LNCAP (cell line): Measurements from ENCODE around the gene CRYZL1.

Experiments
- CTCF ChIP-seq: fragments of 450-650 bp; IDR thresholded peaks from 2 replicates; pipeline ENCODE4 v1.5.1; 2017; ENCODE audit warnings: mild to moderate bottlenecking

Gene CRYZL1

DNA sequence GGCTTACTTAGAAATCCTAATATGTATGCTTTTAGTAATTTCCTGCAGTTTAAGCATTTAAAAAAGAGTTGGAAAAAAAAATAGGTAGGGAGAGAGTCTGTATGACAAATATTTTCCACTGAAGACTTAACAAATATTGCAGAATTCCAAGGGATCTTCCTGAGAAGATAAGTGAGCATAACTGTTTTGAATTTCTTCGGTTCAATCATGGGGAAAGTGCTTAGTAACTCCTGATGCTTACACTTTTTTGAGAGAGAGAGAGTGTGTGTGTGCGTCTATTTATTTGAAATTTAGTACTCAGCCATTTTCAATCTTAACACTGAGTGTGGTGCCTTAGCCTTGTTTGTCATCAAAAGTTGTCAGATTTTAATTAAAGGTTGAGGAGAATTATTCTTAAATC, 80.2 kb downstream of the CRYZL1 start:
- TF ChIP-seq CTCF, result no peak

DNA sequence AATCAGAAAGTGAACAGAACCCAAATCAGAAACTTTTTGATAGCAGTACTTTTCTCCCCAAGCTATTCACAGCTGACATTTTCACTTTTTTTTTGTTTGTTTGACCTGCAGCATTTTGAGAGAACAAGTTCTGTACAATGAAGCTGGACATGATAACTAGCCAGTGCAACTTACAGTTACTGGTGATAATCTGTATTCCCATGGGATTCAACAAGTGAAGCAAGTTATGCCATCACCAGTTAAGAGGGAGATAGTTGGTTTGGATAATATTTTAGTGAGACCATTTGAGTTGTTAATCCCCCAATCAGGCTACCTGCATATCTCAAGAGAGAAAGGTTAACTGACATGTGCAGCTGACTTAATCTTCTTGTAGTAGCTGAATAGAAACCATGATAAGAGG, 80.6 kb downstream of the CRYZL1 start:
- no peak for TF ChIP-seq CTCF

DNA sequence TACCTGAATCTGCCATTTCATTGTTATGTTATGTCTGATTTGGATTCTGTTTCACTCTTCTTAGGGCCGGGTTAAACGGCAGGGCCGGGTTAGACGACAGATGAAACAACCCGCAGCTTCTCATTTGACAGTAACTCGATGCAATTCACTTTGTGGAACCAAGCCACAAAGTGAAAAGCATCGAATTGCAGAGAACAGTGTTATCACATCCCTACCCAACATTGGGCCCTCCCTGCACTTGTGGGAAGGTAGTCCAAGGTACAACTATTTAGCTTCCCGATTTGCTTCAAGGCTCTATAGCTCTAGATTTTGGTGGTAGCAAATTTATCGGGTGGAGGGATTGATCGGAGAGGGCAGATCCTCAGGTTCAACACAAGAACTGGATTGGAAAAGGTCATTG, 81.7 kb downstream of the CRYZL1 start:
- no peak for TF ChIP-seq CTCF

DNA sequence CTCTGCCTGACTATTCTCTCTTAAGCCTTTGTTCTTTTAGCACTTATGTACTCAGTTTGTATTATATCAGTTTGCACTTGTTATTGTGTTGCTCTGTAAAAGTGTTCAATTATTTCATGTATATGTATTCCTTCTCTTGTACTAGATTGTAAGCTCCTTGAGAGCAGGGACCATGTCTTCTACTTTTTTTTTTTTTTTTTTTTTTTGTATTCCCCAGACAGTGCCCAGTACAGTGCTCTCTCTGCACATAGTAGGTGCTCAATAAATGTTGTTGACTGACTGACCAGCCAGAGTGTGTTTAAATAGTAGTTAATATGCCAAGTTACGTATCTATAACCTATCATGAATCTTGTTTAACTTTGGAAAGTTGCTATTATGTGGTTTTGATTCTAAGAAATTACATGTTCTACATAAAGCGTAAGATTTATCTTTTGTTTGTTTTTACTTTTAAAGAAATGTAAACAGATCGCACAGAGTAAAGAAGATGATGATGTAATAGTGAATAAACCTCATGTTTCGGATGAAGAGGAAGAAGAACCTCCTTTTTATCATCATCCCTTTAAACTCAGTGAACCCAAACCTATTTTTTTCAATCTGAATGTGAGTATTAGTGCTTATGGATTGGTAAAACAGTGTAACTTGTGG, 82.6 kb downstream of the CRYZL1 start:
- TF ChIP-seq CTCF, result no peak

GRCh38 chr21:33557447-33557846, 84.1 kb downstream of the CRYZL1 start:
- TF ChIP-seq CTCF, result no peak

DNA sequence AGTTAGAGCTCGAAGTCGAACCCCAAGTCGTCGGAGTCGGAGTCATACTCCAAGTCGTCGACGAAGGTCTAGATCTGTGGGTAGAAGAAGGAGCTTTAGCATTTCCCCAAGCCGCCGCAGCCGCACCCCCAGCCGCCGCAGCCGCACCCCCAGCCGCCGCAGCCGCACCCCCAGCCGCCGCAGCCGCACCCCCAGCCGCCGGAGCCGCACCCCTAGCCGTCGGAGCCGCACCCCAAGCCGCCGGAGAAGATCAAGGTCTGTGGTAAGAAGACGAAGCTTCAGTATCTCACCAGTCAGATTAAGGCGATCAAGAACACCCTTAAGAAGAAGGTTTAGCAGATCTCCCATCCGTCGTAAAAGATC, 86.6 kb downstream of the CRYZL1 start:
- TF ChIP-seq CTCF, result no peak

DNA sequence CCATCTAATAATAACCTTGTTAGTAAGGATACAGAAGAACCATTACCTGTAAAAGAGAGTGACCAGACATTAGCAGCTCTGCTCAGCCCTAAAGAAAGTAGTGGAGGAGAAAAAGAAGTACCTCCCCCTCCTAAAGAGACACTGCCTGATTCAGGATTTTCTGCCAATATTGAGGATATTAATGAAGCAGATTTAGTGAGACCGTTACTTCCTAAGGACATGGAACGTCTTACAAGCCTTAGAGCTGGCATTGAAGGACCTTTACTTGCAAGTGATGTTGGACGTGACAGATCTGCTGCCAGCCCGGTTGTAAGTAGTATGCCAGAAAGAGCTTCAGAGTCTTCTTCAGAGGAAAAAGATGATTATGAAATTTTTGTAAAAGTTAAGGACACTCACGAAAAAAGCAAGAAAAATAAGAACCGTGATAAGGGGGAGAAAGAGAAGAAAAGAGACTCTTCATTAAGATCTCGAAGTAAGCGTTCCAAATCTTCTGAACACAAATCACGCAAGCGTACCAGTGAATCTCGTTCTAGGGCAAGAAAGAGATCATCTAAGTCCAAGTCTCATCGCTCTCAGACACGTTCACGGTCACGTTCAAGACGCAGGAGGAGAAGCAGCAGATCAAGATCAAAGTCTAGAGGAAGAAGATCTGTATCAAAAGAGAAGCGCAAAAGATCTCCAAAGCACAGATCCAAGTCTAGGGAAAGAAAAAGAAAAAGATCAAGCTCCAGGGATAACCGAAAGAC, 87.1 kb downstream of the CRYZL1 start:
- no peak for TF ChIP-seq CTCF
